GM12878 (cell line): Measurements from ENCODE around the gene RDH12. TPM values are rescaled to one million over a fixed set of nuclear protein-coding genes. Genes with fewer than 3 reads are reported as not detected.
A peak's percentile ranks its signal among the peaks of the same experiment; 100 is the strongest.

ENCODE experiments used
- BMI1 ChIP-seq: fragments of 450-650 bp; IDR thresholded peaks from 2 replicates; pipeline ENCODE4 v1.6.1; 2016; ENCODE audit warnings: mild to moderate bottlenecking, moderate library complexity, borderline replicate concordance
- BRCA1 ChIP-seq: IDR thresholded peaks from 2 replicates; pipeline ENCODE4 v1.6.1; 2011; ENCODE audit warnings: low read depth, low read length, improper control_type of control experiment
- CREM ChIP-seq: IDR thresholded peaks from 2 replicates; pipeline ENCODE4 v1.6.1; 2014; ENCODE audit warnings: antibody characterized with exemption, low read depth
- CUX1 ChIP-seq: IDR thresholded peaks from 2 replicates; pipeline ENCODE4 v1.6.1; 2012; ENCODE audit warnings: improper control_type of control experiment, low read depth, low read length; ENCODE audit not compliant: insufficient replicate concordance
- DPF2 ChIP-seq: fragments of 450-650 bp; IDR thresholded peaks from 2 replicates; pipeline ENCODE4 v1.6.1; 2017; ENCODE audit warnings: mild to moderate bottlenecking
- E4F1 ChIP-seq: fragments of 450-650 bp; IDR thresholded peaks from 2 replicates; pipeline ENCODE4 v1.6.1; 2018; ENCODE audit warnings: borderline replicate concordance, mild to moderate bottlenecking; ENCODE audit not compliant: partially characterized antibody
- ESRRA ChIP-seq: IDR thresholded peaks from 2 replicates; pipeline ENCODE4 v1.6.1; 2012; ENCODE audit warnings: mild to moderate bottlenecking, low read length, improper control_type of control experiment
- EZH2 ChIP-seq: IDR thresholded peaks from 2 replicates; pipeline ENCODE4 v1.6.1; 2012; ENCODE audit warnings: low read depth, mild to moderate bottlenecking, control low read depth, inconsistent platforms, low read length, borderline replicate concordance; ENCODE audit not compliant: control insufficient read depth
- HSF1 ChIP-seq: fragments of 150-350 bp; IDR thresholded peaks from 2 replicates; pipeline ENCODE4 v1.6.1; 2014; ENCODE audit warnings: mild to moderate bottlenecking, low read depth, low read length
- IRF4 ChIP-seq: IDR thresholded peaks from 2 replicates; pipeline ENCODE4 v1.6.1; 2011; ENCODE audit warnings: low read depth, low read length
- NR2C2 ChIP-seq: IDR thresholded peaks from 2 replicates; pipeline ENCODE4 v1.6.1; 2011; ENCODE audit warnings: borderline replicate concordance, low read depth; ENCODE audit not compliant: control insufficient read depth, insufficient read length
- NRF1 ChIP-seq: conservative IDR thresholded peaks from 2 replicates; pipeline ENCODE4 v1.6.1; 2011; ENCODE audit warnings: mild to moderate bottlenecking, low read depth, low read length, improper control_type of control experiment
- PBX3 ChIP-seq: IDR thresholded peaks from 2 replicates; pipeline ENCODE4 v1.6.1; 2011; ENCODE audit warnings: mild to moderate bottlenecking, low read depth, low read length, moderate library complexity; ENCODE audit not compliant: insufficient replicate concordance
- SP1 ChIP-seq: IDR thresholded peaks from one replicate; pipeline ENCODE4 v1.6.1; 2011; ENCODE audit warnings: low read depth, low read length
- USF2 ChIP-seq: IDR thresholded peaks from 2 replicates; pipeline ENCODE4 v1.6.1; 2011; ENCODE audit warnings: low read depth, low read length, improper control_type of control experiment, borderline replicate concordance
- ZNF622 ChIP-seq: fragments of 450-650 bp; IDR thresholded peaks from 2 replicates; pipeline ENCODE4 v1.6.1; 2017; ENCODE audit warnings: mild to moderate bottlenecking, inconsistent platforms
- polyA plus RNA-seq, 11 experiments: library from polyadenylated mRNA; depleted of rRNA in 4 of 11; unstranded in 6 of 11; stranded (reverse) in 5 of 11; fragments of >200 nt; fragmentation: Nextera tagmentation in 4 of 11; fragmentation: Illumina TruSeq in 1 of 11; extraction: Ambion mirVana in 4 of 11; extraction: Trizol in 1 of 11; gene quantifications; 1 replicate in 1 of 11; 2 replicates in 10 of 11; pipeline versions ENCODE4 v1.2.1 to v1.2.3, GENCODE V29; 2011 to 2016; ENCODE audit warnings: inconsistent platforms in 2 of 11, missing spikeins in 2 of 11, low read depth in 1 of 11
- total RNA-seq, 4 experiments: library from RNA; depleted of rRNA in 3 of 4; stranded (reverse); fragments of >200 nt in 3 of 4; fragmentation: Illumina TruSeq in 1 of 4; extraction: Trizol in 1 of 4; gene quantifications; 2 replicates each; pipeline versions ENCODE4 v1.2.1 to v1.2.3, GENCODE V29; 2013 to 2021

Gene RDH12
- total and polyA plus RNA-seq, 10 of the 15 experiments (the other 5 are each of a cell fraction or from before 2014, with no cell fraction given): not detected

GRCh38 chr14:67695394-67695949 is 6.2 kb upstream of the RDH12 start, which contains the start of gene RDH11 (continued):
- TF ChIP-seq HSF1 (no peak), NR2C2 (no peak), USF2 (no peak), BMI1 (no peak), BRCA1 (no peak), NRF1 (no peak), IRF4 (no peak), EZH2 (no peak), SP1 (no peak), CREM (peak; percentile 65), ESRRA (no peak), ZNF622 (no peak), CUX1 (no peak), DPF2 (no peak), PBX3 (no peak), E4F1 (peak; percentile 45)
